Mononuclear cell (primary cell): Measurements from ENCODE around the gene GATA6. TPM values are rescaled to one million over a fixed set of nuclear protein-coding genes. Genes with fewer than 3 reads are reported as not detected.

Experiments
- H3K27me3 ChIP-seq: 2 replicates; pipeline ENCODE4 v1.6.0; 2011; ENCODE audit warnings: low read length, control low read depth; ENCODE audit not compliant: insufficient read depth
- H3K4me1 ChIP-seq: 2 replicates; pipeline ENCODE4 v1.5.1; 2011; ENCODE audit warnings: mild to moderate bottlenecking, low read length, control low read depth; ENCODE audit not compliant: insufficient read depth
- H3K4me3 ChIP-seq: 2 replicates; pipeline ENCODE4 v1.5.1; 2011; ENCODE audit warnings: mild to moderate bottlenecking, low read length, moderate library complexity
- H3K9me3 ChIP-seq: 2 replicates; pipeline ENCODE4 v1.5.1; 2011; ENCODE audit warnings: low read depth, mild to moderate bottlenecking, control low read depth, low read length
- total RNA-seq: library from RNA; depleted of rRNA; stranded (reverse); fragments of >200 nt; gene quantifications from one replicate; pipeline ENCODE4 v1.2.3, GENCODE V29; 2012

GATA6 gene
- total RNA-seq, 1 donor = 0.10 TPM

- Histone ChIP-seq H3K4me3 (no peak overlapping the region), H3K4me1 (no peaks in the 10 kb centered on the region), H3K27me3 (no peaks in the 10 kb centered on the region), H3K9me3 (no peaks in the 10 kb centered on the region)
These were observed 54.6 kb downstream of the GATA6 start for GRCh38 chr18:22223965-22224322.

DNA sequence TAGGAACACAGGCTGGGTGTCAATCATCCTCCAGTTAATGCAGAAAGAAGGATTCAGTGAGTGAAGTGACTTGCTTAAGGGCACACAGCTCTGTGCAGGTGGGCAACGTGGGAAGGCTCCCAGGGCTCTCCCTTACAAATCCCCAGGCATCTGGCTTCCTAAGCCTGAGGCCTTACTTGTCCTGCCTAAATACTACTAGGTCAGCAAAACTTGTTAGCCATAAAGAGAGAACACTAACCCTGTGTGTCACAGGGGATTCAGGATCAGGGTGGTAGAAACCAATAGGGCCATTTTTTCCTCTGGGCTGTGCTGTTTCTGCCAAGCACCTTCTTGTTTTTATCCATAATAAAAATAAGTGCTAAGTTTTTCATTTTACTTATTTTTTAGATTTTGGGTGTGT is 55.0 kb downstream of the GATA6 start:
- Histone ChIP-seq H3K9me3 (no peaks in the 10 kb centered on the region), H3K4me3 (no peak overlapping the region), H3K4me1 (no peaks in the 10 kb centered on the region), H3K27me3 (no peaks in the 10 kb centered on the region)

GRCh38 chr18:22226801-22227200 is 57.4 kb downstream of the GATA6 start:
- H3K9me3 ChIP-seq = no peaks in the 10 kb centered on the region
- H3K4me3 ChIP-seq = no peak overlapping the region
- H3K27me3 ChIP-seq = no peaks in the 10 kb centered on the region
- H3K4me1 ChIP-seq = no peaks in the 10 kb centered on the region

DNA sequence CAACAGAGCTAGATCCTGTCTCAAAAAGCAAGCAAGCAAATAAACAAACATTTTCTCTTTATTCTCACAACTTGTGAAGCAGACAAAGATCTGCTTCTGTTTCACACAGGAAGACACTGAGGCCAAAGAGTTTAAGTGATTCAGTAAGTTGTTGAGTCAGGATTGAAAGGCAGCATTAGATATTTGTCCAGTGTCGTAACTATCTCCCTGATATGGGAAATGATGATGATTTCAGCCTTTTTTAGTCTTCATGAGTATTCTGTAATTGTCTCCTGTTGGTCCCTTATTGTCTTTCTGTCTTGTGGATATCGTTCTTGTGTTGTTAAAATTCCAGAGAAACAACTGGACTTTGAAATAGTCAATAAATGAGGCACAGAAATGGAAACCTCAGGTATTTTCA is 59.6 kb downstream of the GATA6 start:
- H3K4me3 ChIP-seq = no peak overlapping the region
- no peaks in the 10 kb centered on the region for H3K9me3 ChIP-seq
- no peaks in the 10 kb centered on the region for H3K27me3 ChIP-seq
- H3K4me1 ChIP-seq = no peaks in the 10 kb centered on the region

- no peaks in the 10 kb centered on the region for H3K9me3 ChIP-seq
- no peak overlapping the region for H3K4me3 ChIP-seq
- H3K4me1 ChIP-seq = no peaks in the 10 kb centered on the region
- H3K27me3 ChIP-seq = no peaks in the 10 kb centered on the region
These were observed 60.2 kb downstream of the GATA6 start for GRCh38 chr18:22229456-22230124.

GRCh38 chr18:22230471-22230945 is 61.1 kb downstream of the GATA6 start:
- Histone ChIP-seq H3K9me3 (no peaks in the 10 kb centered on the region), H3K4me1 (no peaks in the 10 kb centered on the region), H3K4me3 (no peak overlapping the region), H3K27me3 (no peaks in the 10 kb centered on the region)

GRCh38 chr18:22233266-22233665 is 63.9 kb downstream of the GATA6 start:
- no peaks in the 10 kb centered on the region for H3K4me1 ChIP-seq
- no peaks in the 10 kb centered on the region for H3K9me3 ChIP-seq
- no peaks in the 10 kb centered on the region for H3K27me3 ChIP-seq
- no peak overlapping the region for H3K4me3 ChIP-seq

GRCh38 chr18:22238036-22238435 is 68.6 kb downstream of the GATA6 start:
- no peaks in the 10 kb centered on the region for H3K27me3 ChIP-seq
- H3K4me3 ChIP-seq = no peak overlapping the region
- no peaks in the 10 kb centered on the region for H3K9me3 ChIP-seq
- H3K4me1 ChIP-seq = no peaks in the 10 kb centered on the region

GRCh38 chr18:22238681-22239080 is 69.3 kb downstream of the GATA6 start:
- Histone ChIP-seq H3K27me3 (no peaks in the 10 kb centered on the region), H3K4me3 (no peak overlapping the region), H3K4me1 (no peaks in the 10 kb centered on the region), H3K9me3 (no peaks in the 10 kb centered on the region)

- no peaks in the 10 kb centered on the region for H3K4me1 ChIP-seq
- no peaks in the 10 kb centered on the region for H3K27me3 ChIP-seq
- no peaks in the 10 kb centered on the region for H3K9me3 ChIP-seq
- no peak overlapping the region for H3K4me3 ChIP-seq
These were observed 72.6 kb downstream of the GATA6 start for GRCh38 chr18:22241921-22242361.

- H3K4me3 ChIP-seq = no peak overlapping the region
- H3K4me1 ChIP-seq = no peaks in the 10 kb centered on the region
- H3K9me3 ChIP-seq = no peaks in the 10 kb centered on the region
- H3K27me3 ChIP-seq = no peaks in the 10 kb centered on the region
These were observed 74.1 kb downstream of the GATA6 start for GRCh38 chr18:22243513-22243912.

- H3K9me3 ChIP-seq = no peaks in the 10 kb centered on the region
- H3K27me3 ChIP-seq = no peaks in the 10 kb centered on the region
- no peaks in the 10 kb centered on the region for H3K4me1 ChIP-seq
- H3K4me3 ChIP-seq = no peak overlapping the region
These were observed 80.6 kb downstream of the GATA6 start for GRCh38 chr18:22250026-22250425.

- Histone ChIP-seq H3K27me3 (no peaks in the 10 kb centered on the region), H3K4me3 (no peak overlapping the region), H3K4me1 (no peaks in the 10 kb centered on the region), H3K9me3 (no peaks in the 10 kb centered on the region)
These were observed 81.2 kb downstream of the GATA6 start for GRCh38 chr18:22250591-22250996.
